CD14-positive monocyte (primary cell): ENCODE results near the gene CDH4. TPM values are rescaled to one million over a fixed set of nuclear protein-coding genes. Genes with fewer than 3 reads are reported as not detected.

Experiments
- DNase-seq, 3 donors: peaks; one replicate each; pipeline ENCODE4 v3.0.0-alpha.2; 2011 to 2022
- H2AFZ ChIP-seq: 2 replicates; pipeline ENCODE4 v1.6.0; 2012; ENCODE audit warnings: mild to moderate bottlenecking, low read depth, low read length, inconsistent platforms; ENCODE audit not compliant: insufficient read depth, poor library complexity, severe bottlenecking
- H3K27ac ChIP-seq, 2 donors: 1 replicate in 1 of 2; 2 replicates in 1 of 2; pipeline ENCODE4 v1.5.1; 2012 to 2013; ENCODE audit warnings: low read length in 2 of 2, control low read depth in 1 of 2, inconsistent platforms in 1 of 2, low read depth in 1 of 2, mild to moderate bottlenecking in 1 of 2
- H3K27me3 ChIP-seq, 2 donors: one replicate each; pipeline versions ENCODE4 v1.6.0 to v1.6.1; 2011 to 2013; ENCODE audit warnings: low read length in 2 of 2; ENCODE audit not compliant: control insufficient read depth in 2 of 2, insufficient read depth in 2 of 2
- H3K36me3 ChIP-seq, 2 donors: replicated peaks in 1 of 2; 1 replicate in 1 of 2; 2 replicates in 1 of 2; pipeline versions ENCODE4 v1.5.1 to v1.6.1; 2012 to 2013; ENCODE audit warnings: low read length in 2 of 2, control low read depth in 1 of 2, inconsistent platforms in 1 of 2, mild to moderate bottlenecking in 1 of 2; ENCODE audit not compliant: insufficient read depth in 2 of 2, control insufficient read depth in 1 of 2
- H3K4me1 ChIP-seq, 2 donors: 1 replicate in 1 of 2; 2 replicates in 1 of 2; pipeline versions ENCODE4 v1.5.1 to v1.6.1; 2012 to 2013; ENCODE audit warnings: low read length in 2 of 2, control low read depth in 1 of 2, inconsistent platforms in 1 of 2, mild to moderate bottlenecking in 1 of 2, moderate library complexity in 1 of 2; ENCODE audit not compliant: insufficient read depth in 2 of 2, control insufficient read depth in 1 of 2
- H3K4me2 ChIP-seq: replicated peaks from 2 replicates; pipeline ENCODE3; 2012; ENCODE audit warnings: low read length, moderate library complexity, mild to moderate bottlenecking; ENCODE audit not compliant: poor library complexity, severe bottlenecking; ENCODE audit errors: extremely low read depth
- H3K4me3 ChIP-seq, 3 experiments: fragments of 200-600 bp in 1 of 3; sonication (generic) in 1 of 3; replicated peaks in 1 of 3; 1 replicate in 2 of 3; 2 replicates in 1 of 3; pipeline ENCODE4 v1.5.1; 2011 to 2013; ENCODE audit warnings: low read length in 3 of 3, mild to moderate bottlenecking in 3 of 3, control low read depth in 2 of 3, low read depth in 2 of 3, inconsistent platforms in 1 of 3, moderate library complexity in 1 of 3
- H3K79me2 ChIP-seq: 2 replicates; pipeline ENCODE4 v1.6.0; 2012; ENCODE audit warnings: mild to moderate bottlenecking, control low read depth, inconsistent platforms, low read length, moderate library complexity; ENCODE audit not compliant: insufficient read depth
- H3K9ac ChIP-seq: 2 replicates; pipeline ENCODE4 v1.6.0; 2017; ENCODE audit warnings: low read length, mild to moderate bottlenecking; ENCODE audit not compliant: insufficient read depth, poor library complexity, severe bottlenecking
- H3K9me3 ChIP-seq, 2 donors: replicated peaks in 1 of 2; 1 replicate in 1 of 2; 2 replicates in 1 of 2; pipeline versions ENCODE4 v1.5.1 to v1.6.1; 2012 to 2013; ENCODE audit warnings: low read length in 2 of 2, control low read depth in 1 of 2; ENCODE audit not compliant: control insufficient read depth in 1 of 2, insufficient read depth in 1 of 2
- H4K20me1 ChIP-seq: 2 replicates; pipeline ENCODE4 v1.6.0; 2012; ENCODE audit warnings: mild to moderate bottlenecking, low read length, control low read depth, moderate library complexity; ENCODE audit not compliant: insufficient read depth
- H3K27ac Mint-ChIP-seq, 7 donors: one replicate each; pipeline ENCODE4 v1.8.0; 2020; ENCODE audit warnings: mild to moderate bottlenecking in 7 of 7, mixed read lengths in 7 of 7, moderate library complexity in 6 of 7, inconsistent platforms in 2 of 7
- H3K27me3 Mint-ChIP-seq, 3 donors: one replicate each; pipeline ENCODE4 v1.8.0; 2021 to 2022; ENCODE audit warnings: low read depth in 3 of 3, mild to moderate bottlenecking in 3 of 3, mixed read lengths in 3 of 3, moderate library complexity in 3 of 3, inconsistent platforms in 1 of 3
- H3K36me3 Mint-ChIP-seq, 2 donors: one replicate each; pipeline ENCODE4 v1.8.0; 2020; ENCODE audit warnings: mixed read lengths in 2 of 2, inconsistent platforms in 1 of 2, mild to moderate bottlenecking in 1 of 2
- H3K4me1 Mint-ChIP-seq: one replicate; pipeline ENCODE4 v1.8.0; 2020; ENCODE audit warnings: mild to moderate bottlenecking, mixed read lengths
- H3K4me3 Mint-ChIP-seq, 2 donors: one replicate each; pipeline ENCODE4 v1.8.0; 2020; ENCODE audit warnings: mild to moderate bottlenecking in 2 of 2, mixed read lengths in 2 of 2, moderate library complexity in 1 of 2
- H3K9me3 Mint-ChIP-seq, 7 donors: one replicate each; pipeline ENCODE4 v1.8.0; 2020 to 2022; ENCODE audit warnings: mixed read lengths in 7 of 7, mild to moderate bottlenecking in 6 of 7, moderate library complexity in 6 of 7, inconsistent platforms in 2 of 7
- CTCF ChIP-seq: fragments of 200-600 bp; IDR thresholded peaks from one replicate; pipeline ENCODE4 v1.8.0; 2022; ENCODE audit warnings: antibody characterized with exemption, mild to moderate bottlenecking
- WGBS: methylation state at CpG from one replicate; pipeline ENCODE4 v1.1.5; 2013; ENCODE audit warnings: missing lambda C conversion rate; ENCODE audit not compliant: insufficient coverage; 5-methylcytosine and 5-hydroxymethylcytosine counted together
- intact Hi-C, 2 donors: fragments of 100-400 bp; cut with micrococcal nuclease; formaldehyde crosslinking; loops; one replicate each; pipeline versions ENCODE4 v1.15.0 to v1.15.1; 2023
- polyA plus RNA-seq, 3 donors: library from polyadenylated mRNA; depleted of rRNA in 1 of 3; unstranded in 2 of 3; stranded (reverse) in 1 of 3; fragments of 300-500 nt in 2 of 3; fragments of >200 nt in 1 of 3; fragmentation: Illumina TruSeq in 2 of 3; gene quantifications; 1 replicate in 2 of 3; 2 replicates in 1 of 3; pipeline ENCODE4 v1.2.3, GENCODE V29; 2012 to 2021

Gene CDH4
- polyA plus RNA-seq, 3 donors, result not detected

DNA sequence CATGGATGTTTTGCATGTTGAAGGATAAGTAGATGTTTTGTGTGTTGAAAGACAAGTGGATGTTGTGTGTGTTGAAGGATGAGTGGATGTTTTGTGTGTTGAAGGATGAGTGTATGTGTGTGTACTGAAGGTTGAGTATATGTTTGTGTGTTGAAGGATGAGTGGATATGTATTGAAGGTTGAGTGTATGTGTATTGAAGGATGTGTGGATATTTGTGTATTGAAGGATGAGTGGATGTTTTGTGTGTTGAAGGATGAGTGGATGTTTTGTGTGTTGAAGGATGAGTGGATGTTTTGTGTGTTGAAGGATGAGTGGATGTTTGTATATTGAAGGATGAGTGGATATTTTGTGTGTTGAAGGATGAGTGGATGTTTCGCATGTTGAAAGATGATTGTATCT lies 325.0 kb downstream of the CDH4 start:
- intact Hi-C loops, result no loop called here
- H3K36me3 Mint-ChIP-seq, result no peaks in the 10 kb centered on the region
- H3K4me1 Mint-ChIP-seq, result no peaks in the 10 kb centered on the region
- Histone ChIP-seq H3K27ac (no peak overlapping the region), H3K4me2 (no peak overlapping the region), H3K9ac (no peak overlapping the region), H3K36me3 (no peaks in the 10 kb centered on the region), H3K27me3 (no peaks in the 10 kb centered on the region), H4K20me1 (no peaks in the 10 kb centered on the region), H3K79me2 (no peaks in the 10 kb centered on the region), H3K4me3 (no peak overlapping the region), H2AFZ (no peak overlapping the region), H3K4me1 (no peaks in the 10 kb centered on the region), H3K9me3 (peaks cover 4 to 90% of the 10 kb centered on the region in 2 donors)
- no peak for DNase-seq
- no peak for TF ChIP-seq CTCF
- 100% methylated on average over 1 of the region's 1 CpG for WGBS
- no peaks in the 10 kb centered on the region for H3K27me3 Mint-ChIP-seq
- no peak overlapping the region for H3K27ac Mint-ChIP-seq
- no peak overlapping the region for H3K4me3 Mint-ChIP-seq
- H3K9me3 Mint-ChIP-seq, result peaks cover 2 to 50% (median 37%) of the 10 kb centered on the region in 7 donors

GRCh38 chr20:61579908-61580307 lies 327.8 kb downstream of the CDH4 start:
- Histone ChIP-seq H3K27me3 (no peaks in the 10 kb centered on the region), H3K4me3 (no peak overlapping the region), H3K4me2 (no peak overlapping the region), H3K9me3 (peaks cover 3 to 90% of the 10 kb centered on the region in 2 donors), H3K4me1 (no peaks in the 10 kb centered on the region), H2AFZ (no peak overlapping the region), H3K9ac (no peak overlapping the region), H4K20me1 (no peaks in the 10 kb centered on the region), H3K79me2 (no peaks in the 10 kb centered on the region), H3K27ac (no peak overlapping the region), H3K36me3 (no peaks in the 10 kb centered on the region)
- Mint-ChIP-seq H3K36me3 (no peaks in the 10 kb centered on the region), H3K27ac (no peak overlapping the region), H3K27me3 (peaks cover 0 to 2% (median 2%) of the 10 kb centered on the region in 3 donors), H3K4me3 (no peak overlapping the region), H3K4me1 (no peaks in the 10 kb centered on the region), H3K9me3 (peaks cover 0 to 59% (median 34%) of the 10 kb centered on the region in 7 donors)
- intact Hi-C loops, result no loop called here
- no peak for DNase-seq
- TF ChIP-seq CTCF, result no peak
- WGBS, result 89% methylated on average over 4 of the region's 7 CpGs
